IMR-90 (cell line): ENCODE results near the gene MCTP2.

ENCODE experiments used
- CEBPB ChIP-seq: IDR thresholded peaks from 2 replicates; pipeline ENCODE4 v1.6.1; 2012; ENCODE audit warnings: low read depth, low read length, improper control_type of control experiment
- POLR2A ChIP-seq: IDR thresholded peaks from 2 replicates; pipeline ENCODE4 v1.6.1; 2012; ENCODE audit warnings: mild to moderate bottlenecking, low read depth, low read length
- RAD21 ChIP-seq: IDR thresholded peaks from 2 replicates; pipeline ENCODE4 v1.6.1; 2012; ENCODE audit warnings: low read length, improper control_type of control experiment
- RFX5 ChIP-seq: IDR thresholded peaks from 2 replicates; pipeline ENCODE4 v1.8.0; 2012; ENCODE audit warnings: low read depth, mild to moderate bottlenecking, low read length, moderate library complexity
- TF ChIP-seq, protein P1 (sequence below): conservative IDR thresholded peaks from 2 replicates; pipeline ENCODE4 v1.5.1; 2012; ENCODE audit warnings: mild to moderate bottlenecking, low read depth, low read length, improper control_type of control experiment
- TF ChIP-seq, protein P2 (sequence below): fragments of 150-350 bp; IDR thresholded peaks from 2 replicates; pipeline ENCODE4 v1.6.1; 2017; ENCODE audit warnings: mild to moderate bottlenecking, antibody characterized with exemption, low read length, low read depth

DNA sequence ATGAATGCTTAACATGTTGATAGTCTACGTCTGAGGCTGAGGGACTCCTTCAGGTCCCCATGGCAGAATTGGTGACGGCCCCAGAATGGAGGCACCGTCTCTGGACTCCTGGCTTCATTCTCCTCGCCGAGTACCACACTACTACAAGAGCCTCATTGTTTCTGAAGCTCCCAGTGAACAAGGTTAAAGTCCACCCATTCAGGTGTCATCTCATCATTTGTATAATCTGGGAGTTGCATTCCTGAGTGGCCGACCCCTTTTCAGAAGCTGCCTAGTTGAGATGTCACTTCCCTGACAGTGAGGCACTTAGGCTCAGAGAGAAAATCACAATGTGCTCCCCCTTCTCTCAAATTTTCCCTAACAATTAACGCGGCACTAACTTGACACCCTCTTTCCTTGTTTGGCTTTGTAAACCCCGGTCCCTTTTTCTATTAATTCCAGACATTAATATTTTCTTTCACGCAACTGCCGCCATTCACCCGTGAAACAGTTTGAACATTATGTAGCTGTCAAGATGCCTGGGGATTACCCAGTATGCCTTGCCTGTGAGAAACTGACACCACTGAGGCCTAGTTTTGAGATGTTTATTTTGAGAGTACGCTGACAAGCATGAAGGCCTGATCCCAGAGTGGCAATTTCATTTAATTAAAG lies 105.6 kb downstream of the MCTP2 start:
- TF ChIP-seq POLR2A, result no peak
- TF ChIP-seq, protein P1, sequence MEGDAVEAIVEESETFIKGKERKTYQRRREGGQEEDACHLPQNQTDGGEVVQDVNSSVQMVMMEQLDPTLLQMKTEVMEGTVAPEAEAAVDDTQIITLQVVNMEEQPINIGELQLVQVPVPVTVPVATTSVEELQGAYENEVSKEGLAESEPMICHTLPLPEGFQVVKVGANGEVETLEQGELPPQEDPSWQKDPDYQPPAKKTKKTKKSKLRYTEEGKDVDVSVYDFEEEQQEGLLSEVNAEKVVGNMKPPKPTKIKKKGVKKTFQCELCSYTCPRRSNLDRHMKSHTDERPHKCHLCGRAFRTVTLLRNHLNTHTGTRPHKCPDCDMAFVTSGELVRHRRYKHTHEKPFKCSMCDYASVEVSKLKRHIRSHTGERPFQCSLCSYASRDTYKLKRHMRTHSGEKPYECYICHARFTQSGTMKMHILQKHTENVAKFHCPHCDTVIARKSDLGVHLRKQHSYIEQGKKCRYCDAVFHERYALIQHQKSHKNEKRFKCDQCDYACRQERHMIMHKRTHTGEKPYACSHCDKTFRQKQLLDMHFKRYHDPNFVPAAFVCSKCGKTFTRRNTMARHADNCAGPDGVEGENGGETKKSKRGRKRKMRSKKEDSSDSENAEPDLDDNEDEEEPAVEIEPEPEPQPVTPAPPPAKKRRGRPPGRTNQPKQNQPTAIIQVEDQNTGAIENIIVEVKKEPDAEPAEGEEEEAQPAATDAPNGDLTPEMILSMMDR, result no peak
- TF ChIP-seq, protein P2, sequence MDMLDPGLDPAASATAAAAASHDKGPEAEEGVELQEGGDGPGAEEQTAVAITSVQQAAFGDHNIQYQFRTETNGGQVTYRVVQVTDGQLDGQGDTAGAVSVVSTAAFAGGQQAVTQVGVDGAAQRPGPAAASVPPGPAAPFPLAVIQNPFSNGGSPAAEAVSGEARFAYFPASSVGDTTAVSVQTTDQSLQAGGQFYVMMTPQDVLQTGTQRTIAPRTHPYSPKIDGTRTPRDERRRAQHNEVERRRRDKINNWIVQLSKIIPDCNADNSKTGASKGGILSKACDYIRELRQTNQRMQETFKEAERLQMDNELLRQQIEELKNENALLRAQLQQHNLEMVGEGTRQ, result no peak
- no peak for TF ChIP-seq RFX5
- no peak for TF ChIP-seq RAD21
- TF ChIP-seq CEBPB, result no peak
